ENCODE results near the gene ZNF14. TPM values are rescaled to one million over a fixed set of nuclear protein-coding genes. Genes with fewer than 3 reads are reported as not detected.
A peak's percentile ranks its signal among the peaks of the same experiment; 100 is the strongest.
"Not testable (repeated sequence)": the region's sequence is repeated elsewhere in the genome, so short reads cannot be mapped to it uniquely, and the experiment has no call there.

Gene ZNF14
- 5.3 TPM for polyA plus RNA-seq (2013, experiment 1 of 2)
- polyA plus RNA-seq (2013, experiment 2 of 2): 5.5 TPM

- H3K9me3 ChIP-seq (replicated peaks in 1 of 2; ENCODE audit: control insufficient read depth in 2 of 2, insufficient read depth in 1 of 2, low read depth in 1 of 2, low read length in 2 of 2): peaks cover 0 to 40% of the 10 kb centered on the region in 2 donors
- no peak within 1 kb of the TSS for H3K27ac ChIP-seq (replicated peaks; ENCODE audit: low read length)
- WGBS, 2 donors (ENCODE audit: extremely low coverage in 2 of 2, insufficient read length in 2 of 2, insufficient replicate concordance in 1 of 2): no CpG with 5 or more reads among the region's 61 CpGs
Measured at GRCh38 chr19:19732579-19733501, at the start of gene ZNF14. ZNF14 (minus strand) TSS chr19:19733112; CDS start chr19:19732958, 154 bp downstream.

GRCh38 chr19:19781791-19782190 lies 48.9 kb upstream of the ZNF14 start:
- not testable (repeated sequence) for H3K4me1 ChIP-seq (ENCODE audit: control insufficient read depth in 2 of 2, insufficient read depth in 1 of 2, low read depth in 1 of 2, low read length in 2 of 2); H2BK5ac ChIP-seq (ENCODE audit: low read length); H3K27ac ChIP-seq (replicated peaks; ENCODE audit: low read length); H2AFZ ChIP-seq (ENCODE audit: low read length); H3K23ac ChIP-seq (ENCODE audit: low read depth, low read length, poor library complexity); DNase-seq (ENCODE audit: low spot score); H3K27me3 ChIP-seq (ENCODE audit: control insufficient read depth in 3 of 3, insufficient read depth in 3 of 3, low read depth in 1 of 3, low read length in 3 of 3); H3K4me3 ChIP-seq (ENCODE audit: low read length in 2 of 2); H4K8ac ChIP-seq (ENCODE audit: low read depth, low read length); H2BK12ac ChIP-seq (ENCODE audit: low read length); H2BK120ac ChIP-seq (ENCODE audit: low read depth, low read length); H3K18ac ChIP-seq (ENCODE audit: low read length); H4K91ac ChIP-seq (ENCODE audit: low read depth, low read length, poor library complexity); H3K9ac ChIP-seq (ENCODE audit: low read depth, low read length, poor library complexity); H3K79me1 ChIP-seq (ENCODE audit: low read depth, low read length); H3K14ac ChIP-seq (ENCODE audit: low read length); H2BK15ac ChIP-seq (ENCODE audit: low read length); H2AK5ac ChIP-seq (ENCODE audit: low read depth, low read length); H3K4ac ChIP-seq (ENCODE audit: low read length); H3K4me2 ChIP-seq (ENCODE audit: insufficient read depth, low read length, poor library complexity, severe bottlenecking)
- WGBS, 2 donors (ENCODE audit: extremely low coverage in 2 of 2, insufficient read length in 2 of 2, insufficient replicate concordance in 1 of 2): no CpG with 5 or more reads among the region's 6 CpGs
- H3K36me3 ChIP-seq (replicated peaks in 1 of 2; ENCODE audit: control insufficient read depth in 2 of 2, insufficient read depth in 2 of 2, low read length in 2 of 2): peaks cover under 1 to 23% of the 10 kb centered on the region in 2 donors
- peaks cover 0 to 32% of the 10 kb centered on the region in 2 donors for H3K9me3 ChIP-seq (replicated peaks in 1 of 2; ENCODE audit: control insufficient read depth in 2 of 2, insufficient read depth in 1 of 2, low read depth in 1 of 2, low read length in 2 of 2)

More at GRCh38 chr19:19732579-19733501, at the start of gene ZNF14:
- Histone ChIP-seq H3K27me3 (ENCODE audit: control insufficient read depth in 3 of 3, insufficient read depth in 3 of 3, low read depth in 1 of 3, low read length in 3 of 3) (no peaks in the 10 kb centered on the region), H4K8ac (ENCODE audit: low read depth, low read length) (no peak within 1 kb of the TSS), H3K4me1 (ENCODE audit: control insufficient read depth in 2 of 2, insufficient read depth in 1 of 2, low read depth in 1 of 2, low read length in 2 of 2) (peaks cover 0 to 2% of the 10 kb centered on the region in 2 donors), H2BK12ac (ENCODE audit: low read length) (no peak within 1 kb of the TSS), H2BK15ac (ENCODE audit: low read length) (no peak within 1 kb of the TSS), H2AK5ac (ENCODE audit: low read depth, low read length) (no peak within 1 kb of the TSS), H3K14ac (ENCODE audit: low read length) (no peak within 1 kb of the TSS), H3K18ac (ENCODE audit: low read length) (peak within 1 kb of the TSS; percentile 94), H2BK120ac (ENCODE audit: low read depth, low read length) (no peak within 1 kb of the TSS), H2BK5ac (ENCODE audit: low read length) (no peak within 1 kb of the TSS), H3K23ac (ENCODE audit: low read depth, low read length, poor library complexity) (peak within 1 kb of the TSS; percentile 90), H3K36me3 (replicated peaks in 1 of 2; ENCODE audit: control insufficient read depth in 2 of 2, insufficient read depth in 2 of 2, low read length in 2 of 2) (peaks cover 7 to 28% of the 10 kb centered on the region in 2 donors), H3K79me1 (ENCODE audit: low read depth, low read length) (peaks cover 11% of the 10 kb centered on the region), H3K4me3 (ENCODE audit: low read length in 2 of 2) (peak within 1 kb of the TSS; percentile 70 to 96), H3K9ac (ENCODE audit: low read depth, low read length, poor library complexity) (peak within 1 kb of the TSS; percentile 96), H4K91ac (ENCODE audit: low read depth, low read length, poor library complexity) (no peak within 1 kb of the TSS), H3K4me2 (ENCODE audit: insufficient read depth, low read length, poor library complexity, severe bottlenecking) (peak within 1 kb of the TSS; percentile 69), H3K4ac (ENCODE audit: low read length) (no peak within 1 kb of the TSS), H2AFZ (ENCODE audit: low read length) (peak within 1 kb of the TSS; percentile 91)
- peak; percentile 85 for DNase-seq (ENCODE audit: low spot score)

- no peak overlapping the region for H3K27ac ChIP-seq (replicated peaks; ENCODE audit: low read length)
- H3K4me2 ChIP-seq (ENCODE audit: insufficient read depth, low read length, poor library complexity, severe bottlenecking): no peak overlapping the region
- H3K4ac ChIP-seq (ENCODE audit: low read length): no peak overlapping the region
- no peak overlapping the region for H3K4me3 ChIP-seq (ENCODE audit: low read length in 2 of 2)
- H3K18ac ChIP-seq (ENCODE audit: low read length): no peak overlapping the region
- H4K91ac ChIP-seq (ENCODE audit: low read depth, low read length, poor library complexity): no peak overlapping the region
- H2BK120ac ChIP-seq (ENCODE audit: low read depth, low read length): no peak overlapping the region
- H3K4me1 ChIP-seq (ENCODE audit: control insufficient read depth in 2 of 2, insufficient read depth in 1 of 2, low read depth in 1 of 2, low read length in 2 of 2): peaks cover 3 to 7% of the 10 kb centered on the region in 2 donors
- H2AK5ac ChIP-seq (ENCODE audit: low read depth, low read length): no peak overlapping the region
- DNase-seq (ENCODE audit: low spot score): no peak
- no peaks in the 10 kb centered on the region for H3K79me1 ChIP-seq (ENCODE audit: low read depth, low read length)
- no peak overlapping the region for H2AFZ ChIP-seq (ENCODE audit: low read length)
- no CpG with 5 or more reads among the region's 2 CpGs for WGBS, 2 donors (ENCODE audit: extremely low coverage in 2 of 2, insufficient read length in 2 of 2, insufficient replicate concordance in 1 of 2)
- H3K27me3 ChIP-seq (ENCODE audit: control insufficient read depth in 3 of 3, insufficient read depth in 3 of 3, low read depth in 1 of 3, low read length in 3 of 3): no peaks in the 10 kb centered on the region
- no peak overlapping the region for H2BK12ac ChIP-seq (ENCODE audit: low read length)
- no peak overlapping the region for H2BK15ac ChIP-seq (ENCODE audit: low read length)
- no peak overlapping the region for H2BK5ac ChIP-seq (ENCODE audit: low read length)
- H3K36me3 ChIP-seq (replicated peaks in 1 of 2; ENCODE audit: control insufficient read depth in 2 of 2, insufficient read depth in 2 of 2, low read length in 2 of 2): peaks cover 0 to 13% of the 10 kb centered on the region in 2 donors
- H3K9ac ChIP-seq (ENCODE audit: low read depth, low read length, poor library complexity): no peak overlapping the region
- no peak overlapping the region for H3K23ac ChIP-seq (ENCODE audit: low read depth, low read length, poor library complexity)
- peaks cover 0 to 16% of the 10 kb centered on the region in 2 donors for H3K9me3 ChIP-seq (replicated peaks in 1 of 2; ENCODE audit: control insufficient read depth in 2 of 2, insufficient read depth in 1 of 2, low read depth in 1 of 2, low read length in 2 of 2)
- H4K8ac ChIP-seq (ENCODE audit: low read depth, low read length): no peak overlapping the region
- H3K14ac ChIP-seq (ENCODE audit: low read length): no peak overlapping the region
Measured at GRCh38 chr19:19778666-19779065, 45.8 kb upstream of the ZNF14 start.

- Histone ChIP-seq H3K4ac (ENCODE audit: low read length) (no peak overlapping the region), H3K4me2 (ENCODE audit: insufficient read depth, low read length, poor library complexity, severe bottlenecking) (no peak overlapping the region), H2BK5ac (ENCODE audit: low read length) (no peak overlapping the region), H3K14ac (ENCODE audit: low read length) (no peak overlapping the region), H2BK120ac (ENCODE audit: low read depth, low read length) (no peak overlapping the region), H2AFZ (ENCODE audit: low read length) (no peak overlapping the region), H3K27me3 (ENCODE audit: control insufficient read depth in 3 of 3, insufficient read depth in 3 of 3, low read depth in 1 of 3, low read length in 3 of 3) (no peaks in the 10 kb centered on the region), H2AK5ac (ENCODE audit: low read depth, low read length) (no peak overlapping the region), H3K27ac (replicated peaks; ENCODE audit: low read length) (no peak overlapping the region), H2BK12ac (ENCODE audit: low read length) (no peak overlapping the region), H3K18ac (ENCODE audit: low read length) (no peak overlapping the region), H3K23ac (ENCODE audit: low read depth, low read length, poor library complexity) (no peak overlapping the region), H4K8ac (ENCODE audit: low read depth, low read length) (no peak overlapping the region), H3K9ac (ENCODE audit: low read depth, low read length, poor library complexity) (no peak overlapping the region), H4K91ac (ENCODE audit: low read depth, low read length, poor library complexity) (no peak overlapping the region), H3K4me1 (ENCODE audit: control insufficient read depth in 2 of 2, insufficient read depth in 1 of 2, low read depth in 1 of 2, low read length in 2 of 2) (peaks cover 3 to 7% of the 10 kb centered on the region in 2 donors), H3K36me3 (replicated peaks in 1 of 2; ENCODE audit: control insufficient read depth in 2 of 2, insufficient read depth in 2 of 2, low read length in 2 of 2) (peaks cover 0 to 13% of the 10 kb centered on the region in 2 donors), H3K4me3 (ENCODE audit: low read length in 2 of 2) (peak overlapping the region in 1 of 2 donors; percentile 73), H3K79me1 (ENCODE audit: low read depth, low read length) (no peaks in the 10 kb centered on the region), H2BK15ac (ENCODE audit: low read length) (no peak overlapping the region), H3K9me3 (replicated peaks in 1 of 2; ENCODE audit: control insufficient read depth in 2 of 2, insufficient read depth in 1 of 2, low read depth in 1 of 2, low read length in 2 of 2) (peaks cover 0 to 16% of the 10 kb centered on the region in 2 donors)
- DNase-seq (ENCODE audit: low spot score): no peak
- no CpG with 5 or more reads among the region's 5 CpGs for WGBS, 2 donors (ENCODE audit: extremely low coverage in 2 of 2, insufficient read length in 2 of 2, insufficient replicate concordance in 1 of 2)
Measured at GRCh38 chr19:19777692-19778091, 44.8 kb upstream of the ZNF14 start.

All from neuronal stem cell (in vitro differentiated cells).